GM19452 (cell line): Measurements from ENCODE around the gene C1QTNF6.
"Not testable (repeated sequence)": the region's sequence is repeated elsewhere in the genome, so short reads cannot be mapped to it uniquely, and the experiment has no call there.

Experiments
- ATAC-seq: cut with Tn5 transposase; IDR thresholded peaks from one replicate; pipeline ENCODE4 v1.9.1; 2021; ENCODE audit not compliant: unreplicated experiment

The C1QTNF6 gene

DNA sequence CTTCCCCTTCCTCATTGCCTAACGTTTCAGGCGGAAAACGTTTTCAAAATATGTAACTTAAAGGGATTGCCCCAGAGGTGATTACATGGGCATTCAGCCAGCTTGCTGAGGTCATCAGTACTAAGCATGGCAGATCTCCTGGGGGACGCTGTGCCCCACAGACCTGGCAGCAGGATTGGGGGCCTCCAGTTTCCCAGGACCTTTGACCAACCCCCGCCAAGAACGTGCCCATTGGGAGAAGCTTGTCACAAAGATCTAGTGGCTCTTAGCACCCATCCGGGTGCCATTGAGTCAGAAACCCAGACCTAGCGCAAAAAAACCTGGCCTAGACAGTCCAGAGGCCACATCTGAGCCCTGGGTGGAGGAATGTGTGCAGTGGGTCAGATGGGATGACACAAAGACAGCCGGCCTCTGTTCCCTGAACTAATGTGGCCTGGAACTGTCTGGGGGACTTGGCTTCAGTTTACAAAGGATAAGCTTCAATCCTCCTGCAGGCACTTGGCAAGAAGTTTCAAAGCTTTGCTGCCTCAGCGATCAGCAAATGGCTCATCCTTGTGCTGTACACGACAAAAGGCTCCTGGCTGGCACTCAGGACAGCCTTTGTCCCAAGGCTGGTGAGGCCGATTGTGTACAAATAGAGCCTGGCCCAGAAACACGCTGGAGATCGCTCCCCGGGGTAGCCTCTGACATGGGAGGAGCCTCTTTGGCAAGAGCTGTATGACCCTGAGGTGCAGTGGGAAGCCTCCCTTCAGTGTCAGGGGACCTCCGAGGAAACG lies 9.5 kb downstream of the C1QTNF6 start:
- ATAC-seq: no peak

DNA sequence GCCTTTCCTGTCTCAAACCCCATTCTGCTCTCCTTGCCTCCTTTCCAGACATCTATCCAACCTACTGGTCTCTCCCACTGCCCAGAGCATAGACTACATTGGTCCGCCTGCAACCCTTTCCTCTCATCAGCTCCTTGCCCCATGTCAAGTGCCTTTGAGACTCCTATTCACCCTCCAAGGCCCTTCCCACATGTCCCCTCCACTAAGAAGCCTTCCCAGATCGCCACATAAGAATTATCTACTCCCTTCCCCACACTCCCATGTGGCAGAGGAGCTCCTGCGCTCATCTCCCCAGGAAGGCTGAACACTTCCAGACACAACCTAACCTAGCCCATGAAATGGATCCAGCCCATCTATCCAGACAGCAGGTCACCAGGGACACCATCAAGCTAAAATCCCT lies 10.3 kb downstream of the C1QTNF6 start:
- no peak for ATAC-seq

DNA sequence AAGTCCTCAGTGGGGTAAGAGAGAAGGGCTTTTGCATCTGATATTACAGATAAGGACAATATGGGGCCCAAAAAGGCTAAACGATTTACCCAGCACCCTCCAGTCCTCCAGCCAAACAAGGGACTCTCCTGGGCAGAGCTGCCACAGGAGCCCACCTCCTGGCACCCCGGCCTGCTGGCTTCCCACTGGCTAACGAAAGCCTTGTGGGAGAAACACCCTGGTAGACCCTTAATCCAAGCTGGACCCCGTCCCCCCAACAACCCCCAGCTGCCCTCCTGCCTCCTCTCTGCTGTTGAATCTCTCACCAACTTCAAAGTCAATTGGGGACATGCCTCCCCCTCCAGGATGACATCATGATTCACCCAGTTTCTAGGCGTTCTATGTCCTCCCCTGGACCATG lies 10.8 kb downstream of the C1QTNF6 start:
- ATAC-seq: no peak

DNA sequence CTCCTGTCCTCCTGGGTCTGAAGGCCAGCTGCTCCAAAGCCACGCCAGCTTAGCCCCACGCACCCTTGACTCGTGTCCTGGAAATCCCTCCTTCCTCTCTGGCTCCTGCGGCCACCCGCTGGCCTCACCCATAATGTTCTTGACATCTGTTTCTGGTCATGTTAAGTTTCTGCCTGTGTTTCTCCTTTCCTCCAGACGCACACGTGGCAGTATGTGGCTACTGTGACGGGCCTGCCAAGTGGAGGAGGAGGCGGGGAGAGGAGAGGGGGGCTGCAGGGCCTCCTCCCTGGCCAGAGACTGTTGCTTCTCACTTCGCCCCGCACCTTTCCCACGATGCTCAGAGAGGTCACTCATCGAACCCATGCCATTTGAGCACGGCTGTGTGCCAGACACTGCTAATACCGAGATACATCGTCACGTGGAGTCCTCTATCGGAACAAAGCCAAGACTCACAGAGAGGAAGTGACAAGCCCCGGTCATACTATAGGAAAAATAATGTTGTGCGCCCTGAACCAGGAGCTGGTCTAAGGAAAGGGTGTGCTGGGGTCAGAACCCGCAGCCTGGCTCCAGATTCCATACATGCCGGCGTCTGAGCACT lies 11.5 kb downstream of the C1QTNF6 start:
- ATAC-seq: no peak

DNA sequence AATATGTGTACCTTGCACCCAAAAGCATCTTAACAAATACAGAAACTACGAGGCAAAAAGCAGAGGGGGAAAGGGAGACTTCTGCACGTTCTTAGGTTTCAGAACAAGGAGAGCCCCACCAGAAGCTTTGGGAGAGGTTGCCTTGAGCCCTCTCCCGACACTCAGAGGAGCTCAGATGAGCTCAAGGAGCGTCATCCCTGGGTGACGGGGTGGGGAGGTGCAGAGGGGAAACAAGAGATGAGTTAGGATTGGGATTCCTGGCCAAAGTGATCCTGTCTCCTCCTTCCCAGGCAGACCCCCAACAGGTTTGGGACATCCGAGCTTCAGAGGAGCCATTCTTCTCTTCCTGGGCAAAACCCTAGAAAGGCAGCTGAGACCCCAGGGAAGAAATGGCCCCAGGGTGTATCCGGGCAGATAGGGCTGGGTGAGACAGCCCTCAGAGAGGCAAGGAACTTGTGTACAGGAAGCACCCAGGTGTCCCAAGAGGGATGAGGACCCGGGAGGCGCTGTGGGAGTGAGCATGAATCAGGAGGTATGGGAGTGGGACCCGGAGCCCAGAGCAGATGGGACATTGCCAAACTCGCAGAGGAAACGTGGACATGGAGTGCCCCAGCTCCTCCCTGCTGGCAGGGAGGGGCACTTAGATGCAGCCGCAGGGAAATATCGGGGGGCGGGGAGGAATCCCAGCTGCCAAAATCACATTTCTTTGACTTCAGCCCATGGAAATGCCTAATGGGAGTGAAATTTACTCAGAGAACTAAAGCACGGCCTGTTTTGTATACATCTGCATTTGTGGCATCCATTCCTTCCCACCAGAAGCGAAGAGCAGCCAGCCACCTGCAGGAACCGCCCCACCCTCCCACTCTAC lies 12.4 kb downstream of the C1QTNF6 start:
- ATAC-seq: no peak

DNA sequence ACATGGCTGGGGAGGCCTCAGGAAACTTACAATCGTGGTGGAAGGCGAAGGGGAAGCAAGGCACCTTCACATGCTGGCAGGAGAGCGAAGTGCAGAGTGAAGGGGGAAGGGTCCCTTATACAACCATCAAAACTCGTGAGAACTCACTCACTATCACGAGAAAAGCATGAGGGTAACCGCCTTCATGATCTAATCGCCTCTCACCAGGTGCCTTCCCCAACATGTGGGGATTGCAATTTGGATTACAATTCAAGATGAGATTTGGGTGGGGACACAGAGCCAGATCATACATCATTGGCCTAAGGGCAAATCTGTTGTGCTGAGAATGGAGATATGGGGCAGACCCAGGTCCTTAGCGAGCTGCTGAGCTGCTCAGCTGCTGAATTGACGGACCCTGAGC lies 13.1 kb downstream of the C1QTNF6 start:
- no peak for ATAC-seq

DNA sequence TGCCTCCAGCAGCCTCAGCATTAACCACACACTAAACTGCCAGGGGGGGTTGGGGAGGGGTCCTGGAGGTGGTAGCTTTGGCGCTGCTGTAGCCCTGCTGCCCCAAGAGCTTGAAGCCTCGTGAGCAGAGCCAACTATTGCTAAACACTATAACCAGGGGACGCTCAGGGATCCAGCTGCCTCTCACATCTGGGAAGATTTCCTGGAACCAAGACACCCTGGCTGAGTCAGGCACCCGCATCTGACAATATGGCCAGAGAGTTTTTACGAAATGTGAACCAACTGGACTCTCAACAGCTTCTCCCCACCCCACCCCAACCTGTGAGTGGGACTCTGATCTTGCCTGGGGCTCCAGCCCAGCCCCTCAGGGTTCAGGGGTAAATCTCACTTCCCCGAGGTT lies 14.3 kb downstream of the C1QTNF6 start:
- no peak for ATAC-seq

DNA sequence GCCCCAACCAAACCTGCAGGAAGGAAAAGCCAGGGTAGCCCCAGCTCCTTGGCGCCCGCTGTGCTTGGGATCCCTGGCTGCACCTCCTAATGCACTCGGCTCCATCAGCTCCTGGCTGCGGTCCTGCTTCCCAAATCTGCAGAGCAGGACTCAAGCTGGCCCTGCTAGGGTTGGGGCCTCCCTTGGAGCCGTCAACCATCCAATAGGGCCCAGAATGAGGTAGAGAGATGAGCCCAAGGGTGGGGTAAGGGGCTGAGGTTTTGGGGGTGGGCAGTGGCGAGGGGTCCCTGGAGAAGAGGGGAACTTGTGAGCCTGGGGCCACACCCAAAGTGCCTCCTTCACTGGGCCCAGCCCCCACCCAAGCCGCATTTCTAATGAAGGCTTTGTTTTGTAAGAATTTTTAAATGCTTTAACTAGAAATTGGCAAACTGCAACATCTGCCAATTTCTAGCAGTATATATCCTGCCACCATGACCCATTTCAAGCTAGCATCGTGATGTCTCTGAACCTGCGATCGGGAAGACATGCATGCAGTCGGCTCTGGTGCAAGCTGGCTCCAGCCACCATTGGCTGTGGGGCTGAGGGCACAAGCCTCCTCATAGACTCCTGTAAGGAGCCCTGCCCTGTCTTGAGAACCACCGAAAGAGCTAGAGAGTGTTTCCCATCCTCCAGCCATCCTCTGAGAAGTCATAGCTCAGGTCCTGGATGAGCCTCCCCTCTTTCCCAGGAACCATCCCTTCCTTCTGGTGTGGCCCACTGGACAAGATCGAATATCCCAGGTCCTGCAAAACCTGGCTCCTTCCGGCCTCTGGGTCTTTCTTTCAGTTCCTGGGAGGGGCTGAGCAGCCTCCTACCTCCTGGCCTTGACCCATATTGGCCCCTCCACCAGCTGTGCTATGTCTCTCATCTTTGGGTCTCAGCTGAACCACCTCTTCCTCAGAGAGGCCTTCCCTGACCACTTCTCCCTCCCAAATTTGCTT lies 15.5 kb downstream of the C1QTNF6 start:
- ATAC-seq: no peak

DNA sequence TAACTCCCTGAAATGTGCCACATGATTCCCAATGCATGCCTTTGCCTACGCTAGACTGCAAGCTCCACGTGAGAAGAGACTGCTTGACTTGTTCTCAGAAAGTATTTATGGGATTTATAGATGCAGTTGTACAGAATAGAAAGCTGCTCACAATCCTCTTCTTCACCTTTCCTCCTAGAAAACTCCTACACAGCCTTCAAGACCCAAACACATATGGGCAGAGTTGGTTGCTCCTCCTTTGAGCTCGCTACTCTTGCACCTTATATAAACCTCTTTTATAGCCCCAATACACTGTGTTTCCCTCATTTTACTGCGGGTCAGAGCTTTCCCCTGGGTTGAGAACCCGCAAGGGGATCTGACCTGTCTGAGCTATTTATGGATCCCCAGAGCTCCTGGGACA lies 16.4 kb downstream of the C1QTNF6 start:
- ATAC-seq: no peak

DNA sequence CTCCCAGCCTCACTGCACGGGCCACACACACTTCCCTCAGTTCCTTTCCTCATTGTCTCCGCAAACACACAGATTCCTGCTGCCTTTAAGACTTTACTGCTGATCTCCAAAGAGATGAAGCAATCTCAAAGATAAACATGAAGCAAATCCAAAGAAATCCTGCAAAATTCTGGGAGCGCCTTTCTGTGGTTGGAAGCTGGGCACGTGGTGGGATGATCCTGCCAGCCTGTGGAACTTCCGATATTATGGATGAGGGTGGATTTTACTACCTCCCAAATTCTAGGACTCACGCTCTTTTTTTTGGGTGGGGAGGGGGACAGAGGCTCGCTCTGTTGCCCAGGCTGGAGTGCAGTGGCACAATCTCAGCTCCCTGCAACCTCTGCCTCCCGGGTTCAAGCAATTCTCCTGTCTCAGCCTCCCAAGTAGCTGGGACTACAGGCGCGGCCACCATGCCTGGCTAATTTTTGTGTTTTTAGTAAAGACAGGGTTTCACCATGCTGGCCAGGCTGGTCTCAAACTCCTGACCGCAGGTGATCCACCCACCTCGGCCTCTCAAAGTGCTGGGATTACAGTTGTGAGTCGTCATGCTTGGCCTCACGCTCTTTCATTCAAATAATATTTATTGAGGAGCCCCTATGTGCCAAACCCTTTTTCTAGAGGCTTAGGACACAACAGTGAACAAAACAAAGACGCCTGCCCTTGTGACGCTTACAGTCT lies 17.2 kb downstream of the C1QTNF6 start:
- not testable (repeated sequence) for ATAC-seq

DNA sequence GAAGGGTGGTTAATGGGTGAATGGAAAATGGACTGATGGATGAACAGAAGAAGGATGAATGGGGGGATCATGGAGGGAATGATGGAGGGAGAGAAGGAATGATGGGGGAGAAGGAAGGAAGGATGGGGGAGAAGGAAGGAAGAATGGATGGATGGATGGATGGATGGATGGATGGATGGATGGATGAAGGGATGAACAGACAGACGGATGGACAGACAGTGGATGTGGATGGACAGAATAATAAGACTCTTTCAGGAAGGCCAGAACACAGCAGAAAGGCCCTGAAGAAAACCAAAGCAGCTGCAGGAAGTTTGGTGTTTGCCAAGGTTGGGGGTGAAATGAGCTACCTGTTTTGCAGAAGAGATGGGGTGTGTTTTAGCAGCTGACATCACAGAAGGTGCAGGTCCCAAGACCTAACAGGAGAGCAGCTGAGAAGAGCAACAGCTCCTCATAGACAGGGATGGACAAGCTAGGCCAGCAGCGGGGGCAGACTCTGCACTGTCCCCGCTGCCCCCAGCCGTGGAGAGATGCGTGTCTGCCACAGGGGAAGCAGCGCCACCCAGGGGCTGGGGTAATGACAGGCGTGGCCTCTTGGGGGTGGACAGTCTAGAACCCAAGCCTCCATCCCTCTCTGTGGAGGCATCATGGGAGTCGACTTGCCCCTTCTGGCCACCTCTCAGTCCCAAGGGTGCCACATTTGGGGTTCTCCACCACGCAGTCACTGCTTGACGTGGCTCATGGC lies 17.9 kb downstream of the C1QTNF6 start:
- ATAC-seq: no peak

DNA sequence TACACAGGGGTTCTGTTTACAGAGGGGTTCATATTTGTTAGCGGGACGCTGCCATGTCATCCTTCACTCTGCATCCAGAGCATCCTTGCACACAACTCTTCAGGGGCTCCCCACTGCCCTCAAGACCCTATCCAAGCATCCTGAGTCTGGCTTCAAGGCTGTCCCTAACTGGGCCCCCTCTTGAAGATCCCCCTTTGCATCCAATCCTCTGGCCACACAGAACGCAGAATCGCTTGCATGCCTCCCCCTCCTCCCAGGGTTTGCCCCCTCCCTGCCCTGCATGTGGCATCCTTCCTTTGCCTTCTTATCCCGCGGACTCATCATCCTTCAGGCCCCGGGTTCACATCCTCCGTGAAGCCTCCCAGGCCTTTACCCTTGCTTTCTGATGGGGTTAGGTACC lies 18.6 kb downstream of the C1QTNF6 start:
- no peak for ATAC-seq

DNA sequence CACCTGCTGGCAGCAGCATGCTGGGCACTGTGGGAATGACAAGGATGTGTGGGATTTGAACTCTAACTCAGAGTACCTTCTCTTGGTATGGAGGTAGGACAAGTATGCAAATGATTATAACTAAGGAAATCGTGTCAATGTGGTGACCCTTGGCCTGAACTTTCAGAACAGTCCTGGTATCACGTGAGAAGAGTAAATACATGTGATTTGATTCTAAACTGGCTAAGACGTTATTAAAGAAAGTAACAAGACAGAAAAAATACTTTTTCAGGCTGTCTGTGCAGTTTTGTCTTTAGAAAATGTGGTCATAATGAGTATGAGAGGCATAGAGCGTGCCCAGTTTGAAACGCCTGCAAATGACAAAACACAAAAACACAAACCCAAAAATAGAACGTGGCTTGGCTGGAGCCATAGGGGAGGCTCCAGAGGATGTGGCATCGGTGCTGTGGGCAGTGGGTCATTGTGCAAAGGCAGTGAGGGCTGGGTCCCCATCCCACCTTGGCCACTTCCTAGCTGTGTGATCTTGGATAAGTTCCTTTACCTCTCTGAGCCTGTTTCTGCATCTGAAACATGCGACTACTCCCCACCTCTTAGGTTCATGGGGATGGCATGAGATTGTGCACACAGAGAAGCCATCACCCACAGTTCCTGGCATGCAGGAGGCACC lies 19.9 kb downstream of the C1QTNF6 start:
- ATAC-seq: no peak

DNA sequence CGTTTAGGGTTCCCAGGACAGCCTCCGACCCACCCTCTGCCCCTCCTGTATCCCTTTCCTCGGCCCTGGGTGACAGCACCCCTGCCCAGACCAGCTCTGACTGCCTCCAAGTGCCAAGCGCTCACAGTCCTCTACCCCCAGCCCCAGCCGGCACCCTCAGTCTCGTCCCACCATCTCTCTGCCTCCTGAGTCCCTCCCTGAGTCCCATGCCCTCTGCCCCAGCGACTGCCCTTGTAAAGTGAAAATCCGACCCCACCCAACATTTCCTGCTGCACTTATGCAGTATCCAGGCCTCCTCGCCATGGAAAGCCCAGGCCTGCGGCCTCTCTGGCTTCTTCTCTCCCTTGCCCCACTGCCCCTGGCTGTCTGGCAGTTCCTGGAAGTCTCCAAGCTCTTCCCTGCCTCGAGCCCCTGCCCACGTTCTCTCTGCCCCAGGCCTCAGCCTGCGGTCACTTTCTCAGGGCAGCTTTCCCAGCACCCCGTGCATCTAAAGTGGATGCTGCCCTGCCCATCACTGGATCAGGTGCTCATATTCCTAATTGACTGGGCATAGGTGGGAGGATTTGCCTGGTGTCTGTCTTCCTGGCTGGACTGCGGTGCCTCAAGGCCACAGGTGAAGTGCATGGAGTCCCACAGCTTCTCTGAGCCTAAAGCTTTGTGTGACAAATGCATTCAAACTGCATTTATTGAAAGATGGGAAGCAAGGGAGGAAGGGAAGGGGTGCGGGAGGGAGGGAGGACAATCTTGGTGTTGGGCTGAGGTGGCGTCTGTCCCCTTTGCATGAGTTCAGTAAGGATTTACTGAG lies 20.7 kb downstream of the C1QTNF6 start:
- no peak for ATAC-seq

DNA sequence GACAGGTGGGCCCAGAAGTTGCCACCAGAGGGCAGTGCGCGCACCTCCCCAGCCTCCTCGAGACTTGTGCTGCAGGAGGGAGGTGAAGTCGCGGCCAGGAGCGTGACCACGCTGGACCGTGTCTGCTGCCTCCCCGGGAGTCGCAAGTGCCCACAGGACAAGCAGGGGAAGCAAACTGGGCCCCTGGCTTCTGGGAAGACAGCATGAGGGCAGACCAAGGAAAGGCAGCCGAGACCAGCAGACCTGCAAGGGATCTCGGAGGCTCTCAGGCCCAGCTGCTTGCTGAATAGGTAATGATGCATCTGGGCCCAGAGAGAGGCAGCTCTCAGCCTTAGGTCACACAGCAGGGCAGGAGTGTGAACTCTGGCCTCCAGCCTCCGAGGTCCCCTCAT lies 21.4 kb downstream of the C1QTNF6 start:
- ATAC-seq: no peak

DNA sequence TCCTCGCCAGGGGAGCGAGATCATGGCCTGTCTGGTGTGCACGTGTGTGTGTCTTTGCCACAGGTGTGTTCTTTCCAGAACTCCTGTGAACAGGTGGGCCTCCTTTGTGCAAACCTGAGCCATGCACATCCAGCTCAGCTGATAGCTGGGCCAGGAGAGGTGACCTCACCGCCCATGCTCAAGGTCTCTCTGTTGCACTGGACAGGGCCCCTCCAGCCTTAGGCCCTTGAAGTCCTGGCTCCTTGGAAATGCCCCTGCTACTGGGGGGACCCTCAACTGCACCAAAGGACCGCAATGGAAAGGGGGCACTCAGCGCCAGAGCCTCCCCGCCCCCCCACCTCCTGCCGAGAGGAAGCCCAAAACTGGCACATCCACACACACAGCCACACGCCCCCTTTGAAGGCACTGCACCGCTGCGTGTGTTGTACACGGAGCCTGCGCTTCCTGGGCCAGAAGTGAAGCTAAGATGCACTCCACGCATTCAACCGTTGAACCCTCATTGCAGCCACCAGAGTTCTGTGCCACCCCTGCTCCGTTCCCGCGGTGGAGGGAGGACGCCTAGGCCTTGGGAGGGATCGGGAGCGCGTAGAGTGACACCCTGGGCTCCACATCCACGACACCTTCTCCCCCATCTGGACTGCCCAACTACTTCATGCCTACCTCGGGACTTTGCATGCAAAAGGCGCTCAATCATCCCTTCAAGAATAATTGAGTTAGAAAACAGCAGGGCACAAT lies 21.9 kb downstream of the C1QTNF6 start:
- no peak for ATAC-seq

DNA sequence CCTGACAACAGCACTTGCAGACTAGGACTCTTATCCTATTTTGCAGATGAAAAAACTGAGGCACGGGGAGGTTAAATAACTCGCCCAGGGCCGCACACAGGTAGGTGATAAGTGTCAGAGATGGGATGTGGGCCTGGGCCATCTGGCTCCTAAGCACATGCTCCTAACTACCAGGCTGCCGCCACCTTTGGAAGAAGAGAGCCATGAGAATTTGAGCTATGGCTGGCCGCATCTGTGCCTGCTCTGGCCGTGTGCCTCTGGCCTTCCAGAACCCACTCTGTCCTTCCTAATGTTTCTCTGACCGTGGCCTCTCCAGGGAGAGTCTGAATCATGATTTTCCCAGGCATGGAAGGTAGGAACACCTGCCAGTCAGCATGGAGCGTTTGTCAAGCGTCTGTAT lies 23.0 kb downstream of the C1QTNF6 start:
- no peak for ATAC-seq
